NCI-H1930 (cell line): Measurements from ENCODE around the gene SF3A2.

Source experiments
- DNase-seq, 2 experiments: peaks; one replicate each; lab custom pipeline; 2025; lab: John Stamatoyannopoulos, UW

SF3A2 gene

GRCh38 chr19:2207991-2208860, 28.4 kb upstream of the SF3A2 start:
- DNase-seq, result no peak

GRCh38 chr19:2208975-2209374, 27.6 kb upstream of the SF3A2 start:
- no peak for DNase-seq

- DNase-seq, result no peak
Observed at GRCh38 chr19:2209408-2209807, 27.2 kb upstream of the SF3A2 start.

- DNase-seq, result no peak
Observed at GRCh38 chr19:2210206-2210605, 26.4 kb upstream of the SF3A2 start.

- no peak for DNase-seq
Observed at GRCh38 chr19:2210987-2211740, 25.5 kb upstream of the SF3A2 start.

- no peak for DNase-seq
Observed at GRCh38 chr19:2212861-2213711, 23.5 kb upstream of the SF3A2 start.

GRCh38 chr19:2213799-2214198, 22.8 kb upstream of the SF3A2 start:
- no peak for DNase-seq

- no peak for DNase-seq
Observed at GRCh38 chr19:2214251-2214650, 22.4 kb upstream of the SF3A2 start.

GRCh38 chr19:2215281-2215751, 21.3 kb upstream of the SF3A2 start:
- DNase-seq, result no peak

GRCh38 chr19:2216361-2217225, 20.0 kb upstream of the SF3A2 start:
- no peak for DNase-seq

GRCh38 chr19:2217591-2217990, 19.0 kb upstream of the SF3A2 start:
- DNase-seq, result no peak

- no peak for DNase-seq
Observed at GRCh38 chr19:2219726-2220125, 16.9 kb upstream of the SF3A2 start.

- DNase-seq, result no peak
Observed at GRCh38 chr19:2221250-2221831, 15.3 kb upstream of the SF3A2 start.

GRCh38 chr19:2221918-2222317, 14.7 kb upstream of the SF3A2 start:
- DNase-seq, result no peak

- DNase-seq, result no peak
Observed at GRCh38 chr19:2223391-2223790, 13.2 kb upstream of the SF3A2 start.

- DNase-seq, result no peak
Observed at GRCh38 chr19:2223959-2224358, 12.7 kb upstream of the SF3A2 start.

- no peak for DNase-seq
Observed at GRCh38 chr19:2224754-2225349, 11.8 kb upstream of the SF3A2 start.

GRCh38 chr19:2225415-2226050, 11.1 kb upstream of the SF3A2 start:
- no peak for DNase-seq

- no peak for DNase-seq
Observed at GRCh38 chr19:2226051-2226839, 10.4 kb upstream of the SF3A2 start.
